ENCODE measurements around the gene PTPN14.

DNA sequence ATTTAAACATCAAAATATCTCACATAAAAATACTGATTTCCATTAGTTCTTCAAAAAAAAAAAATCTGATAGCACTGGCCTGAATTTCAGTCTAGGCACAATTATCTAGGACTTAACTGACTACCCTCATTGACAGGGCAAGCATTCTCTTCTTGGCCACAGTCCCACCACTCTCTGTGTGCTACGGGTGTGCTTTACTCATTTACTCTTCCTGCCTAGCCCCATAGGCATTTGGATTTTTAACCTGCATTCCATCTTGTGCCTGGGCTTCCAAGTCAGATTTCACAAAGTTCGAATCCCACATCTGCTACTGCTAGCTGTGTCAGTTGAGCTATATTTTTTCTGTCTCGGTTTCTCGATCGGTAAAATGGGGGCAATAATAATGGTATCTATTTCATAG, 38.0 kb downstream of the PTPN14 start:
- TF ChIP-seq, protein P1, sequence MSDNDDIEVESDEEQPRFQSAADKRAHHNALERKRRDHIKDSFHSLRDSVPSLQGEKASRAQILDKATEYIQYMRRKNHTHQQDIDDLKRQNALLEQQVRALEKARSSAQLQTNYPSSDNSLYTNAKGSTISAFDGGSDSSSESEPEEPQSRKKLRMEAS (CRISPR knock-in tag; IDR thresholded peaks at IDR 0.05): no peak
- TF ChIP-seq ATF2 (CRISPR knock-in tag; IDR thresholded peaks at IDR 0.05; ENCODE audit: borderline replicate concordance, low read depth) (no peak), CTCF (IDR thresholded peaks at IDR 0.05) (no peak), ETV6 (CRISPR knock-in tag; IDR thresholded peaks at IDR 0.05) (no peak), TEAD4 (CRISPR knock-in tag; IDR thresholded peaks at IDR 0.05) (no peak), ZNF232 (CRISPR knock-in tag; IDR thresholded peaks at IDR 0.05) (no peak), MLX (CRISPR knock-in tag; IDR thresholded peaks at IDR 0.05) (no peak), USF2 (CRISPR knock-in tag; IDR thresholded peaks at IDR 0.05) (no peak)
